Neural crest cell (in vitro differentiated cells): ENCODE measurements around the gene TTF2. TPM values are rescaled to one million over a fixed set of nuclear protein-coding genes. Genes with fewer than 3 reads are reported as not detected.

Experiments used
- DNase-seq: peaks from one replicate; pipeline ENCODE4 v3.0.0; 2021; ENCODE audit warnings: low read depth, mixed read lengths, low spot score
- H3K27ac Mint-ChIP-seq: one replicate; pipeline ENCODE4 v1.8.0; 2021; ENCODE audit warnings: mild to moderate bottlenecking, mixed read lengths; ENCODE audit not compliant: unreplicated experiment
- H3K27me3 Mint-ChIP-seq: 2 replicates; pipeline ENCODE4 v1.8.0; 2021; ENCODE audit warnings: low read depth, mild to moderate bottlenecking, mixed read lengths
- H3K36me3 Mint-ChIP-seq: 2 replicates; pipeline ENCODE4 v1.8.0; 2021; ENCODE audit warnings: low read depth, mild to moderate bottlenecking, mixed read lengths
- H3K4me1 Mint-ChIP-seq: 2 replicates; pipeline ENCODE4 v1.8.0; 2021; ENCODE audit warnings: mixed read lengths
- H3K4me3 Mint-ChIP-seq: one replicate; pipeline ENCODE4 v1.8.0; 2021; ENCODE audit warnings: mild to moderate bottlenecking, mixed read lengths
- H3K9me3 Mint-ChIP-seq: 2 replicates; pipeline ENCODE4 v1.8.0; 2021; ENCODE audit warnings: mixed read lengths
- total RNA-seq: library from RNA; stranded (reverse); gene quantifications from 2 replicates; pipeline ENCODE4 v1.2.1, GENCODE V29; 2021
- TF ChIP-seq, protein P1 (sequence below): fragments of 200-600 bp; sonication (generic); conservative IDR thresholded peaks from 2 replicates; pipeline ENCODE4 v1.5.0; 2021; ENCODE audit warnings: antibody characterized with exemption, mild to moderate bottlenecking

Gene TTF2
- total RNA-seq, 1 donor from 2014 or later: 66.7 TPM

DNA sequence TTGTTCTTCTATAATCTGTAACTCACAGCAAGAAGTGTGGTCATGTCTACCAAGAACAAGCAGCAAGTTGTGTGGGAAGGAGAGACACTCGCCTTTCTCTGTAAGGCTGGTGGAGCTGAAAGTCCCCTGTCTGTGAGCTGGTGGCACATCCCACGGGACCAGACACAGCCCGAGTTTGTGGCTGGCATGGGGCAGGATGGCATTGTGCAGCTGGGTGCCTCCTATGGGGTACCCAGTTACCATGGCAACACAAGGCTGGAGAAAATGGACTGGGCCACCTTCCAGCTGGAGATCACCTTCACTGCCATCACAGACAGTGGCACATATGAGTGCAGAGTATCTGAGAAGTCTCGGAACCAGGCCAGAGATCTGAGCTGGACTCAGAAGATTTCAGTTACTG lies 43.1 kb upstream of the TTF2 start:
- peaks cover 8% of the 10 kb centered on the region for H3K4me1 Mint-ChIP-seq
- no peak overlapping the region for H3K4me3 Mint-ChIP-seq
- H3K36me3 Mint-ChIP-seq: peaks cover 3% of the 10 kb centered on the region
- H3K9me3 Mint-ChIP-seq: no peaks in the 10 kb centered on the region
- DNase-seq: no peak
- H3K27me3 Mint-ChIP-seq: no peaks in the 10 kb centered on the region
- H3K27ac Mint-ChIP-seq: no peak overlapping the region
- TF ChIP-seq, protein P1, sequence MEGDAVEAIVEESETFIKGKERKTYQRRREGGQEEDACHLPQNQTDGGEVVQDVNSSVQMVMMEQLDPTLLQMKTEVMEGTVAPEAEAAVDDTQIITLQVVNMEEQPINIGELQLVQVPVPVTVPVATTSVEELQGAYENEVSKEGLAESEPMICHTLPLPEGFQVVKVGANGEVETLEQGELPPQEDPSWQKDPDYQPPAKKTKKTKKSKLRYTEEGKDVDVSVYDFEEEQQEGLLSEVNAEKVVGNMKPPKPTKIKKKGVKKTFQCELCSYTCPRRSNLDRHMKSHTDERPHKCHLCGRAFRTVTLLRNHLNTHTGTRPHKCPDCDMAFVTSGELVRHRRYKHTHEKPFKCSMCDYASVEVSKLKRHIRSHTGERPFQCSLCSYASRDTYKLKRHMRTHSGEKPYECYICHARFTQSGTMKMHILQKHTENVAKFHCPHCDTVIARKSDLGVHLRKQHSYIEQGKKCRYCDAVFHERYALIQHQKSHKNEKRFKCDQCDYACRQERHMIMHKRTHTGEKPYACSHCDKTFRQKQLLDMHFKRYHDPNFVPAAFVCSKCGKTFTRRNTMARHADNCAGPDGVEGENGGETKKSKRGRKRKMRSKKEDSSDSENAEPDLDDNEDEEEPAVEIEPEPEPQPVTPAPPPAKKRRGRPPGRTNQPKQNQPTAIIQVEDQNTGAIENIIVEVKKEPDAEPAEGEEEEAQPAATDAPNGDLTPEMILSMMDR: no peak

DNA sequence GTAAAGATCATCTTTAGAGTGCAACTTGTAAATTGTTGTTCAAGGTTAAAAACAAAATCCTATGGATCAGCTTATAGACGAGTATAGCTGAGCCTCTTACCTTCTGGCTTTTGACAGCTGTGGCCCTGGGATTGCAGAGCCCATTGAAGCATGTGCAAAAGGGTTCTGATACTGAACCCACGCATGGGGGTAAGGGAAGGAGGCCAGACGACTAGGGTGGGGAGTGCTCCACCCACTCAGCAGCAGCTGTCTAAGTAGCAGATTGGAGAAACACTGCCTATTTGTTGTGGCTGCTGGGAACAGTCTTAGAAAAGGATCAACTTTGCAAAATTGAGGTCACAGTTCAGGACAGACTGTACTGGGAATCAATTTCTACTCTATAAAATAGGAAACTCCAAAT lies 42.5 kb upstream of the TTF2 start:
- no peaks in the 10 kb centered on the region for H3K9me3 Mint-ChIP-seq
- no peak for DNase-seq
- peaks cover 8% of the 10 kb centered on the region for H3K4me1 Mint-ChIP-seq
- H3K36me3 Mint-ChIP-seq: peaks cover 3% of the 10 kb centered on the region
- H3K27ac Mint-ChIP-seq: no peak overlapping the region
- TF ChIP-seq, protein P1: no peak
- H3K27me3 Mint-ChIP-seq: no peaks in the 10 kb centered on the region
- no peak overlapping the region for H3K4me3 Mint-ChIP-seq

DNA sequence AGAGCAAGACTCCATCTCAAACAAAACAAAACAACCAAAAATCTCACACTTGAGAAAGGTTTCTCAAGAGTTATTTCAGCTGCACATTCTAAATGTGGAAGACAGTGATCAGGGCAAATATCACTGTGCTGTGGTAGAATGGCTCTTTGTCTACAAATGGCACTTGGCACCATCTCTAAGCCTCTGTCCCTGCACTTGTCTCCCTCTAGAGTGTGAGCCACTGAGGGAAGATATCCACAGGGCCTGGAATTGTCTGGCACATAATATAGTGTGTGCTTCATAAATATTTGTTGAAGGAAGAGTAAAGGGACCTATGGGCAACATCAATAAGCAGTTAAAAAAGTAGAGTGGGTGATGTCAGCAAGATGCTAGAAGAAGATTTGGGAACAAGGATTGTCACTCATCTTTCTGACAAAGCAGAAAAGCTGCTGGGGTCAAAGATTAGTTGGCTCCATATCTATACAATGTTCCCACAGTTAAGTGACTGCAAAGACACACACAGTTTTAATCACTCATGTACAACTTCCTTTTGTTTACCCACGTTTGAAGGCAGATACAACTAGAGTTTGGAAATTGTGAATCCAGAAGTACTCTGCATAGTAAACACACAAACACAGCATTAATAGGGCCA lies 39.5 kb upstream of the TTF2 start:
- Mint-ChIP-seq H3K27me3 (no peaks in the 10 kb centered on the region), H3K9me3 (no peaks in the 10 kb centered on the region), H3K36me3 (peaks cover 3% of the 10 kb centered on the region), H3K4me3 (no peak overlapping the region), H3K4me1 (peaks cover 8% of the 10 kb centered on the region), H3K27ac (no peak overlapping the region)
- no peak for DNase-seq
- TF ChIP-seq, protein P1: no peak

DNA sequence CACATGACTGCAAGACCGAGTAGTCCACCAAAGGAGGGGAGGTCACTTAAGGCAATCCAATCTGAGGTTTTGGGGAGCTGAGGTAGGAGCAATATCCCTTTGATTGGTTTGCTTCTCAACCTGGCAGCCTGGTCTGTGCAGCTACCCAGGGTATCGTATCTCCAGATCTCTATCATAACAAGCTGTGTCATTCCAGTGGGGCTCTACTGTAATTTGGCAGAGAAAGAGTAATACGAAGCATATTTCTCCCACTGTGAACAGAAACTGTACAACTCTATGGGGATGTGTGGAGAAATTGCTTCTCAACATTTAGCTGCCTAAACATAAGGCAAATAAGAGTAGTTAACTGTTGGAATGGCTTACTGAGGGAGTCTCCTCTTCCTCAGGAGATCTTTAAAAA lies 38.0 kb upstream of the TTF2 start:
- TF ChIP-seq, protein P1: no peak
- Mint-ChIP-seq H3K27ac (no peak overlapping the region), H3K9me3 (no peaks in the 10 kb centered on the region), H3K4me3 (no peak overlapping the region), H3K36me3 (peaks cover 3% of the 10 kb centered on the region), H3K27me3 (no peaks in the 10 kb centered on the region), H3K4me1 (peaks cover 8% of the 10 kb centered on the region)
- no peak for DNase-seq

DNA sequence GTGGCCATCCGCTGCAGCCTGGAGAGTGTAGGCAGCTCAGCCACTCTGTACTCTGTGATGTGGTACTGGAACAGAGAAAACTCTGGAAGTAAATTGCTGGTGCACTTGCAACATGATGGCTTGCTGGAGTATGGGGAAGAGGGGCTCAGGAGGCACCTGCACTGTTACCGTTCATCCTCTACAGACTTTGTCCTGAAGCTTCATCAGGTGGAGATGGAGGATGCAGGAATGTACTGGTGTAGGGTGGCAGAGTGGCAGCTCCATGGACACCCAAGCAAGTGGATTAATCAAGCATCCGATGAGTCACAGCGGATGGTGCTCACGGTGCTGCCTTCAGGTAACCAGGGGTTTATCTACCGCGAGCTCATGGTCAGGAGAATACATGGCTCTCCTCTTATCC lies 34.6 kb upstream of the TTF2 start:
- Mint-ChIP-seq H3K27ac (no peak overlapping the region), H3K27me3 (no peaks in the 10 kb centered on the region), H3K36me3 (peaks cover 3% of the 10 kb centered on the region), H3K9me3 (no peaks in the 10 kb centered on the region), H3K4me3 (no peak overlapping the region), H3K4me1 (no peaks in the 10 kb centered on the region)
- TF ChIP-seq, protein P1: no peak
- no peak for DNase-seq
